Measurements from ENCODE around the gene BSG. TPM values are rescaled to one million over a fixed set of nuclear protein-coding genes. Genes with fewer than 3 reads are reported as not detected.

BSG gene
- total RNA-seq, 2 donors from 2014 or later: 170 to 194 TPM

Other genes with a start within 250 kb of the BSG start
- gene MIER2, start 227.8 kb upstream of the BSG start, total RNA-seq: 10 to 100 TPM; 22.8 to 34.3 TPM
- gene C2CD4C, start 163.4 kb upstream of the BSG start, total RNA-seq: under 1 TPM in 1 of 2 donors, not detected in 1; 0.54 TPM
- not detected for gene SHC2, start 111.6 kb upstream of the BSG start, total RNA-seq
- gene MADCAM1, start 76.1 kb upstream of the BSG start, total RNA-seq: under 1 TPM; 0.25 to 0.47 TPM
- 10 to 100 TPM in 1 of 2 donors, 1 to 10 TPM in 1; 5.9 to 10.2 TPM for gene TPGS1, start 65.1 kb upstream of the BSG start, total RNA-seq
- 10 to 100 TPM; 46.3 to 59.6 TPM for gene CDC34, start 40.8 kb upstream of the BSG start, total RNA-seq
- gene GZMM, start 28.5 kb upstream of the BSG start, total RNA-seq: 10 to 100 TPM; 14.1 to 52.7 TPM
- under 1 TPM; 0.41 to 0.58 TPM for gene HCN2, start 17.3 kb downstream of the BSG start, total RNA-seq
- gene POLRMT, start 60.9 kb downstream of the BSG start, total RNA-seq: 10 to 100 TPM; 47.0 to 57.7 TPM
- gene FGF22, start 67.3 kb downstream of the BSG start, total RNA-seq: not detected
- 10 to 100 TPM; 69.6 to 98.7 TPM for gene RNF126, start 90.6 kb downstream of the BSG start, total RNA-seq
- 10 to 100 TPM in 1 of 2 donors, 1 to 10 TPM in 1; 4.1 to 10.1 TPM for gene FSTL3, start 103.8 kb downstream of the BSG start, total RNA-seq
- not detected for gene PRSS57, start 122.9 kb downstream of the BSG start, total RNA-seq
- under 1 TPM in 1 of 2 donors, not detected in 1; 0.66 TPM for gene PALM, start 136.3 kb downstream of the BSG start, total RNA-seq
- gene MISP, start 178.5 kb downstream of the BSG start, total RNA-seq: under 1 TPM in 1 of 2 donors, not detected in 1; 0.50 TPM
- 100 to 1,000 TPM; 485 to 591 TPM for gene PTBP1, start 224.9 kb downstream of the BSG start, total RNA-seq
- gene PLPPR3, start 249.4 kb downstream of the BSG start, total RNA-seq: not detected